Caco-2 (cell line): ENCODE data around the gene RGCC. TPM values are rescaled to one million over a fixed set of nuclear protein-coding genes. Genes with fewer than 3 reads are reported as not detected.

ENCODE experiments used
- Bru-seq: library from RNA; stranded (reverse); fragments of 400-500 nt; gene quantifications from one replicate; lab custom pipeline; 2021; lab: Mats Ljungman, UMichigan
- BruChase-seq, 2 experiments: library from RNA; stranded (reverse); fragments of 400-500 nt; gene quantifications; one replicate each; lab custom pipeline; 2021; lab: Mats Ljungman, UMichigan
- BruUV-seq: library from RNA; stranded (reverse); fragments of 400-500 nt; replicated peaks from 2 replicates; lab custom pipeline; 2021; lab: Mats Ljungman, UMichigan
- CTCF ChIA-PET: fragments of 300-600 bp; sonication (Branson Sonifier 250); formaldehyde crosslinking; loops from one replicate; lab custom pipeline; 2022; ENCODE audit warnings: antibody characterized with exemption; lab: Charles Lee
- POLR2A ChIA-PET: fragments of 300-600 bp; sonication (Branson Sonifier 250); formaldehyde crosslinking; loops from one replicate; lab custom pipeline; 2022; ENCODE audit warnings: antibody characterized with exemption; lab: Charles Lee
- DNase-seq, 2 experiments: peaks; one replicate each; pipeline versions ENCODE4 v3.0.0 to v3.0.0-alpha.2; 2020 to 2022
- H3K27me3 ChIP-seq: replicated peaks from 2 replicates; pipeline ENCODE4 v1.6.0; 2011; ENCODE audit warnings: low read length; ENCODE audit not compliant: control insufficient read depth, insufficient read depth
- H3K36me3 ChIP-seq: 2 replicates; pipeline ENCODE4 v1.5.1; 2011; ENCODE audit warnings: low read length; ENCODE audit not compliant: control insufficient read depth, insufficient read depth
- H3K4me1 ChIP-seq: fragments of 250-450 bp; sonication (Bioruptor Pico); 2 replicates; pipeline ENCODE4 v1.5.1; 2020; ENCODE audit warnings: mild to moderate bottlenecking
- H3K4me3 ChIP-seq: 2 replicates; pipeline ENCODE4 v1.5.1; 2011; ENCODE audit warnings: low read depth, mild to moderate bottlenecking, control low read depth, low read length
- H3K9me3 ChIP-seq: fragments of 250-450 bp; sonication (Bioruptor Pico); 2 replicates; pipeline ENCODE4 v1.5.1; 2020; ENCODE audit warnings: mild to moderate bottlenecking, moderate library complexity
- H3K27ac Mint-ChIP-seq: one replicate; pipeline ENCODE4 v1.8.0; 2022; ENCODE audit warnings: mixed read lengths; ENCODE audit not compliant: unreplicated experiment
- H3K27me3 Mint-ChIP-seq: one replicate; pipeline ENCODE4 v1.8.0; 2022; ENCODE audit warnings: mixed read lengths; ENCODE audit not compliant: insufficient read depth, unreplicated experiment
- H3K36me3 Mint-ChIP-seq: one replicate; pipeline ENCODE4 v1.8.0; 2022; ENCODE audit warnings: mild to moderate bottlenecking, mixed read lengths; ENCODE audit not compliant: insufficient read depth, unreplicated experiment
- H3K4me1 Mint-ChIP-seq: one replicate; pipeline ENCODE4 v1.8.0; 2022; ENCODE audit warnings: low read depth, mixed read lengths; ENCODE audit not compliant: unreplicated experiment
- H3K4me3 Mint-ChIP-seq: one replicate; pipeline ENCODE4 v1.8.0; 2022; ENCODE audit warnings: mild to moderate bottlenecking, moderate library complexity, mixed read lengths; ENCODE audit not compliant: unreplicated experiment
- H3K9me3 Mint-ChIP-seq: one replicate; pipeline ENCODE4 v1.8.0; 2022; ENCODE audit warnings: mixed read lengths; ENCODE audit not compliant: unreplicated experiment
- intact Hi-C: fragments of 100-400 bp; cut with micrococcal nuclease; formaldehyde crosslinking; loops from one replicate; pipeline ENCODE4 v1.10.0; 2022; ENCODE audit not compliant: unreplicated experiment
- long read RNA-seq: library from polyadenylated mRNA; stranded (forward); transcript quantifications from one replicate; pipeline ENCODE4 v2.0.0, GENCODE V29; 2022
- total RNA-seq: library from RNA; stranded (reverse); gene quantifications from 2 replicates; pipeline ENCODE4 v1.2.3, GENCODE V29; 2022
- TF ChIP-seq, protein P1 (sequence below), 2 experiments: fragments of 200-600 bp in 1 of 2; IDR thresholded peaks; 1 replicate in 1 of 2; 2 replicates in 1 of 2; pipeline versions ENCODE4 v1.5.1 to v1.8.0; 2011 to 2022; ENCODE audit warnings: antibody characterized with exemption in 1 of 2, control low read depth in 1 of 2, inconsistent platforms in 1 of 2, low read depth in 1 of 2, low read length in 1 of 2, mild to moderate bottlenecking in 1 of 2, moderate library complexity in 1 of 2; ENCODE audit not compliant: insufficient read depth in 1 of 2, severe bottlenecking in 1 of 2, unreplicated experiment in 1 of 2

RGCC gene
- total RNA-seq: 65.6 and 70.8 TPM in 2 replicates
- percentile 97 among the genes with signal in this experiment for Bru-seq, nascent RNA
- BruChase-seq, experiment 1, labeled RNA remaining after a 2-hour chase: percentile 71 among the genes with signal in this experiment
- percentile 75 among the genes with signal in this experiment for BruChase-seq, experiment 2, labeled RNA remaining after a 6-hour chase
- long read RNA-seq, transcript RGCC-201 (5 exons, 960 nt): major isoform, 203 of 207 reads
- long read RNA-seq, partial matches to known transcripts: 2 of 207 reads
- long read RNA-seq, other reads (novel, unspliced or antisense): 2 of 207 reads

DNA sequence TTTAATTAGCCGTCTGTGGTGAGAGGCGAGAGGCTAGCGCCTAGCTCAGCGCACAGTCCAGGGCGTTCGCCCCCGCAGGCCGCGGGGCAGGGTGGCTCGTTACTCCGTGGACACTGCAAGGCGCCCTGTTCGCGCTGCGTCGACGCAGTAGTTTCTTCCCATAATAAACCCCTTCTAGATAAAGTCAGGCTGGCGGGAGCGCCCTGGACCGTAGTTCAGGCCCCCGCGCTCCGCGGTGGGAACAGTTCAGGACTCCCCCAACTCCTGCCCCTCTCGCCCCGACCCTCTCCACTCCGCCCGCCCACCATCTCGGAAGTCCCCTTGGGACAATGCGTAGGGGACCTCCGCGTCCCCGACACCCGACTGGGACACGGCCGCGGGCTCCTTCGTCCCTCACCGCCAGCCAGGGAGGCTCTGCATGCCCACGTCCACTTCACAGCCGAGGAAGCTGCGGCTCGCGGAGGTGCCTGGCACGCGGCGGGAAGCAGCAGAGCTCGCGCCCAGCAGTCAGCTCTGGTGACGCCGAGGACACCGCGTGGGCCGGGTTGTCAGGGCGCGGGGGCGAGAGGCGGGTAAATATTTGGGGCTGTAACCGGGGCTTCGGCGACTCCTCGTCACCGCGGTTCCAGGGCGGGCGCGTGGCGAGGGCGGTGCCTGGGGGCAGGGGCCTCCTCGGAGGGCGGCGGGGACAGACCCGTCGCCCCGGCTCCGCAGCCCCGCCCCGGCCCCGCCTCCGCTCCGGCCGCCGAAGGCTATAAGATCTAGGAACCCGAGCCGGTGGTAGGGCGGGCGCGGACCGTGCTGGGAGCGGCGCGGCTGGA, at the start of gene RGCC:
Gene RGCC, plus strand, starts transcription at position 783 of the 821 bp plus-strand sequence. CDS start 158 bp downstream, outside the sequence.
- H3K27ac Mint-ChIP-seq: peak within 1 kb of the TSS; percentile 19
- no peaks in the 10 kb centered on the region for H3K9me3 Mint-ChIP-seq
- peaks cover 7% of the 10 kb centered on the region for H3K27me3 Mint-ChIP-seq
- Histone ChIP-seq H3K9me3 (no peaks in the 10 kb centered on the region), H3K4me1 (no peaks in the 10 kb centered on the region), H3K36me3 (no peaks in the 10 kb centered on the region), H3K4me3 (peak within 1 kb of the TSS; percentile 60), H3K27me3 (no peaks in the 10 kb centered on the region)
- intact Hi-C loops: loop anchor here (2.0 to 5.0 kb wide), 2 partner anchors 46 to 135 kb away; no protein-coding TSS in a partner anchor
- peaks cover 21% of the 10 kb centered on the region for H3K4me1 Mint-ChIP-seq
- peak; percentile 86 to 94 for DNase-seq
- BruUV-seq: no TSS peak
- ChIA-PET POLR2A (interaction anchor here (0.7 to 0.8 kb wide), 2 partner anchors 157 to 534 kb away, joined by 3 to 10 read pairs; no protein-coding TSS in a partner anchor), CTCF (interaction anchor here (1.1 to 4.4 kb wide), 2 partner anchors 193 to 196 kb away, joined by 5 to 38 read pairs; no protein-coding TSS in a partner anchor)
- peaks cover 40% of the 10 kb centered on the region for H3K36me3 Mint-ChIP-seq
- TF ChIP-seq, protein P1, sequence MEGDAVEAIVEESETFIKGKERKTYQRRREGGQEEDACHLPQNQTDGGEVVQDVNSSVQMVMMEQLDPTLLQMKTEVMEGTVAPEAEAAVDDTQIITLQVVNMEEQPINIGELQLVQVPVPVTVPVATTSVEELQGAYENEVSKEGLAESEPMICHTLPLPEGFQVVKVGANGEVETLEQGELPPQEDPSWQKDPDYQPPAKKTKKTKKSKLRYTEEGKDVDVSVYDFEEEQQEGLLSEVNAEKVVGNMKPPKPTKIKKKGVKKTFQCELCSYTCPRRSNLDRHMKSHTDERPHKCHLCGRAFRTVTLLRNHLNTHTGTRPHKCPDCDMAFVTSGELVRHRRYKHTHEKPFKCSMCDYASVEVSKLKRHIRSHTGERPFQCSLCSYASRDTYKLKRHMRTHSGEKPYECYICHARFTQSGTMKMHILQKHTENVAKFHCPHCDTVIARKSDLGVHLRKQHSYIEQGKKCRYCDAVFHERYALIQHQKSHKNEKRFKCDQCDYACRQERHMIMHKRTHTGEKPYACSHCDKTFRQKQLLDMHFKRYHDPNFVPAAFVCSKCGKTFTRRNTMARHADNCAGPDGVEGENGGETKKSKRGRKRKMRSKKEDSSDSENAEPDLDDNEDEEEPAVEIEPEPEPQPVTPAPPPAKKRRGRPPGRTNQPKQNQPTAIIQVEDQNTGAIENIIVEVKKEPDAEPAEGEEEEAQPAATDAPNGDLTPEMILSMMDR (IDR thresholded peaks at IDR 0.05; ENCODE audit: insufficient read depth in 1 of 2, low read depth in 1 of 2, low read length in 1 of 2, severe bottlenecking in 1 of 2, unreplicated experiment in 1 of 2): no peak
- peak within 1 kb of the TSS; percentile 83 for H3K4me3 Mint-ChIP-seq

GRCh38 chr13:41408121-41408520, 49.2 kb upstream of the RGCC start:
- TF ChIP-seq, protein P1 (IDR thresholded peaks at IDR 0.05; ENCODE audit: insufficient read depth in 1 of 2, low read depth in 1 of 2, low read length in 1 of 2, severe bottlenecking in 1 of 2, unreplicated experiment in 1 of 2): no peak
- ChIA-PET POLR2A (no interaction called here), CTCF (no interaction called here)
- Histone ChIP-seq H3K27me3 (no peaks in the 10 kb centered on the region), H3K9me3 (no peaks in the 10 kb centered on the region), H3K4me3 (no peak overlapping the region), H3K36me3 (no peaks in the 10 kb centered on the region), H3K4me1 (0 out of 2 replicates have a peak, but pooled peaks cover 4% of the 10 kb centered on the region)
- no peaks in the 10 kb centered on the region for H3K9me3 Mint-ChIP-seq
- no TSS peak for BruUV-seq
- no peaks in the 10 kb centered on the region for H3K36me3 Mint-ChIP-seq
- no peak for DNase-seq
- H3K4me1 Mint-ChIP-seq: no peaks in the 10 kb centered on the region
- intact Hi-C loops: no loop called here
- H3K27ac Mint-ChIP-seq: no peak overlapping the region
- H3K27me3 Mint-ChIP-seq: no peaks in the 10 kb centered on the region
- no peak overlapping the region for H3K4me3 Mint-ChIP-seq

DNA sequence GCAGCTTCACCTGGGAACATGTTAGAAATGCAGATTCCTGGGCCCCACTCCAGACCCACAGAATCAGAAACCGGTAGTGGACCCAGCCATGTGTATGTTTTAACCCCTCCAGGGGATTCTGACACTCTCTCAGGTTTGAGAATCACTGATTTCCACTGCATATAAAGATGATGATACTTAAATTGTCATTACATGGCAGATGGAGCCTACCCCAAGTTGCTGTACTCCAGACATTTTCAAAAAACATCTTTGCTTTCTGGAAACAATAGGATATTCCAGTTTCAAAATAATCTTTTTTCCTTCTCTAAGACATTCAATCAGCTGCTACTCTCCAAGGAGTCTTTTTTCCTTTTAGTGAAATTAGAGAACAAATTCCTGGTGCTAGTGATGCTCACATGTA, 48.6 kb upstream of the RGCC start:
- Histone ChIP-seq H3K4me3 (no peak overlapping the region), H3K9me3 (no peaks in the 10 kb centered on the region), H3K36me3 (no peaks in the 10 kb centered on the region), H3K4me1 (0 out of 2 replicates have a peak, but pooled peaks cover 4% of the 10 kb centered on the region), H3K27me3 (no peaks in the 10 kb centered on the region)
- DNase-seq: no peak
- BruUV-seq: no TSS peak
- POLR2A ChIA-PET: no interaction called here
- CTCF ChIA-PET: interaction anchor here (1.1 kb wide), 1 partner anchor 244 kb away, joined by 5 read pairs; no protein-coding TSS in a partner anchor
- H3K27me3 Mint-ChIP-seq: no peaks in the 10 kb centered on the region
- no peak overlapping the region for H3K4me3 Mint-ChIP-seq
- intact Hi-C loops: no loop called here
- TF ChIP-seq, protein P1 (IDR thresholded peaks at IDR 0.05; ENCODE audit: insufficient read depth in 1 of 2, low read depth in 1 of 2, low read length in 1 of 2, severe bottlenecking in 1 of 2, unreplicated experiment in 1 of 2): no peak
- H3K27ac Mint-ChIP-seq: no peak overlapping the region
- no peaks in the 10 kb centered on the region for H3K4me1 Mint-ChIP-seq
- no peaks in the 10 kb centered on the region for H3K36me3 Mint-ChIP-seq
- H3K9me3 Mint-ChIP-seq: no peaks in the 10 kb centered on the region
